Rectal smooth muscle tissue (tissue), 1 donor: Measurements from ENCODE around the gene TSPY10.
"Not testable (repeated sequence)": the region's sequence is repeated elsewhere in the genome, so short reads cannot be mapped to it uniquely, and the experiment has no call there.

Source experiments
- H3K27ac ChIP-seq: one replicate; pipeline ENCODE4 v1.7.0; 2013; ENCODE audit warnings: low read depth, low read length, inconsistent platforms
- H3K27me3 ChIP-seq: one replicate; pipeline ENCODE4 v1.7.0; 2013; ENCODE audit warnings: low read length; ENCODE audit not compliant: control insufficient read depth, insufficient read depth
- H3K36me3 ChIP-seq: one replicate; pipeline ENCODE4 v1.7.0; 2013; ENCODE audit warnings: low read length; ENCODE audit not compliant: control insufficient read depth, insufficient read depth
- H3K4me1 ChIP-seq: one replicate; pipeline ENCODE4 v1.7.0; 2013; ENCODE audit warnings: low read length; ENCODE audit not compliant: control insufficient read depth, insufficient read depth
- H3K4me3 ChIP-seq: one replicate; pipeline ENCODE4 v1.7.0; 2013; ENCODE audit warnings: low read length
- H3K9ac ChIP-seq: one replicate; pipeline ENCODE4 v1.7.0; 2013; ENCODE audit warnings: low read length

The TSPY10 gene, protein sequence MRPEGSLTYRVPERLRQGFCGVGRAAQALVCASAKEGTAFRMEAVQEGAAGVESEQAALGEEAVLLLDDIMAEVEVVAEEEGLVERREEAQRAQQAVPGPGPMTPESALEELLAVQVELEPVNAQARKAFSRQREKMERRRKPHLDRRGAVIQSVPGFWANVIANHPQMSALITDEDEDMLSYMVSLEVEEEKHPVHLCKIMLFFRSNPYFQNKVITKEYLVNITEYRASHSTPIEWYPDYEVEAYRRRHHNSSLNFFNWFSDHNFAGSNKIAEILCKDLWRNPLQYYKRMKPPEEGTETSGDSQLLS

DNA sequence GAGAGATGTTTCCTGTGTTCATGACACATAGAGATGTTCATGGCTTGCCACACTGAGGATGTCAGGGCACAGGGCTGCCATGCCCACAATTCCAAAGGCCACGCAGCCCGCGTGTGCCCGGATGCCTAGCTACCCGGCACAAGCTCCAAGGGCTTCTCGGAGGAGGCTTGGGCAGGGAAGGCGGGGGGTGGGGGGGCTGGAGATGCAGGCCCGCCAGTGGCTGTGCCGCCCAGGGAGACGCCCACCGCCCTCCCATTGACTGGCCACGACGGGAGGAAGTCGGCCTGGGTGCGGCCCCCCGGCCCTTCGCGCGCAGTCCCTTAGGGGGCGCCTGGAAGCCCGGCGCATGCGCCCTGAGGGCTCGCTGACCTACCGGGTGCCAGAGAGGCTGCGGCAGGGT is at the start of gene TSPY10:
Gene TSPY10 (plus strand): TSS at position 301 of the 400 bp plus-strand sequence. CDS start 46 bp downstream, at position 347.
- H3K4me1 ChIP-seq, H3K36me3 ChIP-seq, H3K4me3 ChIP-seq, H3K27ac ChIP-seq, H3K27me3 ChIP-seq, H3K9ac ChIP-seq: not testable (repeated sequence)

DNA sequence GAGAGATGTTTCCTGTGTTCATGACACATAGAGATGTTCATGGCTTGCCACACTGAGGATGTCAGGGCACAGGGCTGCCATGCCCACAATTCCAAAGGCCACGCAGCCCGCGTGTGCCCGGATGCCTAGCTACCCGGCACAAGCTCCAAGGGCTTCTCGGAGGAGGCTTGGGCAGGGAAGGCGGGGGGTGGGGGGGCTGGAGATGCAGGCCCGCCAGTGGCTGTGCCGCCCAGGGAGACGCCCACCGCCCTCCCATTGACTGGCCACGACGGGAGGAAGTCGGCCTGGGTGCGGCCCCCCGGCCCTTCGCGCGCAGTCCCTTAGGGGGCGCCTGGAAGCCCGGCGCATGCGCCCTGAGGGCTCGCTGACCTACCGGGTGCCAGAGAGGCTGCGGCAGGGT is 40.7 kb upstream of the TSPY10 start, which contains the start of gene TSPY9:
Gene TSPY9 (plus strand): TSS at position 301 of the 400 bp plus-strand sequence. CDS start 46 bp downstream, at position 347.
- not testable (repeated sequence) for H3K9ac ChIP-seq, H3K27me3 ChIP-seq, H3K36me3 ChIP-seq, H3K27ac ChIP-seq, H3K4me1 ChIP-seq, H3K4me3 ChIP-seq

DNA sequence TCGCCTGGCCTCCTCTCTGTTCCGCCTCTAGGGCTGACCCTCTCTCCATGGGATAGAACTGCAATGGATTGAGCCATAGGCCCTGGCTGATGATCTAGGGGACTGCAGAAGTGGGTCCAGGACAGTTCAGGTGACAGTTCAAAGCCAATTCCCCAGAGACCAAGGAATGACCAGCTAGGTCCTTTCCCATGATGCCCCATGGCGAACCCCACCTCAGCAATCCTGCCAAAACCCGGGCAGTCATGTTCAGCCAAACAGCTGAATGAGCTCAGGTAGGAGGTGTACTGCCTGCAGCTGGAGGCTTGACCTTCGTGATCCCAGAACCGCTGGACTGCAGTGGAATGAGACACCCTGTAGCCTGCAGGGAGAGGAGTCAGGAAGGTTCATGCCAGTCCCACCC is 23.3 kb upstream of the TSPY10 start:
- not testable (repeated sequence) for H3K9ac ChIP-seq, H3K4me3 ChIP-seq, H3K27me3 ChIP-seq, H3K36me3 ChIP-seq, H3K4me1 ChIP-seq, H3K27ac ChIP-seq

DNA sequence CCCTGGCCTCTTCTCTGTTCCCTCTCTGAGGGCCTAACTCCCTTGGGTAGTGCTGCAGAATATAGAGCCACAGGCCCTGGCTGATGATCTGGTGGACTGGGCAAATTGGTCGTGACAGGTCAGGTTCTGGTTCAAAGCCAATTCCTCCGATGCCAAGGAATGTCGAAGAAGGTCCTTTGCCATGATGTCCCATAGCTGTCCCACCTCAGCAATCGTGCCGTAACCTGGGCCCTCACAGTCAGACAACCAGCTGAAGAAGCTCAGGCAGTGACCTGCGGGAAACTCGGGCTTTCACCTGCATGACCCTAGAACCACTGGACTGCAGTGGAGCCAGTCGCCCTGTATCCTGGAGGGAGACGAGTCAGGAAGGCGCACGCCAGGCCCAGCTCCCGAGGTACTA is 11.4 kb upstream of the TSPY10 start:
- not testable (repeated sequence) for H3K4me1 ChIP-seq, H3K4me3 ChIP-seq, H3K27me3 ChIP-seq, H3K36me3 ChIP-seq, H3K9ac ChIP-seq, H3K27ac ChIP-seq
